ENCODE data around the gene FBXW9.
A peak's percentile ranks its signal among the peaks of the same experiment; 100 is the strongest.
"Not testable (repeated sequence)": the region's sequence is repeated elsewhere in the genome, so short reads cannot be mapped to it uniquely, and the experiment has no call there.

The FBXW9 gene

GRCh38 chr19:12696366-12697335, at the start of gene FBXW9:
Gene FBXW9, minus strand, starts transcription at chr19:12696631. Its CDS starts 50 bp downstream, at chr19:12696581.
- peak; percentile 97 for DNase-seq

GRCh38 chr19:12745166-12745897, 48.9 kb upstream of the FBXW9 start:
- no peak for DNase-seq

GRCh38 chr19:12737835-12738351, 41.5 kb upstream of the FBXW9 start:
- no peak for DNase-seq

GRCh38 chr19:12736995-12737834, 40.8 kb upstream of the FBXW9 start, which contains the start of gene GET3:
Gene GET3, plus strand, starts transcription at chr19:12737497. Its CDS starts 9 bp downstream, at chr19:12737506.
- DNase-seq: peak; percentile 100

- DNase-seq: peak; percentile 30
These were observed 37.2 kb upstream of the FBXW9 start for GRCh38 chr19:12733369-12734214.

- DNase-seq: no peak
These were observed 34.9 kb upstream of the FBXW9 start for GRCh38 chr19:12731337-12731736.

- DNase-seq: no peak
These were observed 33.6 kb upstream of the FBXW9 start for GRCh38 chr19:12730064-12730463.

- DNase-seq: no peak
These were observed 31.5 kb upstream of the FBXW9 start for GRCh38 chr19:12727745-12728433.

- no peak for DNase-seq
These were observed 30.5 kb upstream of the FBXW9 start for GRCh38 chr19:12726988-12727316.

GRCh38 chr19:12725612-12726011, 29.2 kb upstream of the FBXW9 start:
- DNase-seq: not testable (repeated sequence)

GRCh38 chr19:12723641-12724426, 27.4 kb upstream of the FBXW9 start, which contains the start of gene TNPO2:
Gene TNPO2, minus strand, starts transcription at chr19:12723932. Its CDS starts 2,955 bp downstream, at chr19:12720977.
- peak; percentile 89 for DNase-seq

GRCh38 chr19:12723381-12723640, 26.9 kb upstream of the FBXW9 start:
- no peak for DNase-seq

- peak; percentile 100 for DNase-seq
These were observed 26.3 kb upstream of the FBXW9 start for GRCh38 chr19:12722566-12723380.

GRCh38 chr19:12721656-12722565, 25.5 kb upstream of the FBXW9 start:
- DNase-seq: peak; percentile 66

GRCh38 chr19:12720851-12721655, 24.6 kb upstream of the FBXW9 start:
- DNase-seq: no peak

GRCh38 chr19:12720296-12720695, 23.9 kb upstream of the FBXW9 start:
- DNase-seq: no peak

- no peak for DNase-seq
These were observed 19.5 kb upstream of the FBXW9 start for GRCh38 chr19:12715929-12716328.

Measured in NCI-H146 (cell line).